Heart right ventricle (tissue), 16 donors: ENCODE results near the gene GALM. TPM values are rescaled to one million over a fixed set of nuclear protein-coding genes. Genes with fewer than 3 reads are reported as not detected.
"Not testable (repeated sequence)": the region's sequence is repeated elsewhere in the genome, so short reads cannot be mapped to it uniquely, and the experiment has no call there.

Experiments used
- ATAC-seq, 8 donors: fragments of 200-7000 bp; cut with Tn5 transposase; one replicate each; pipeline ENCODE4 v1.9.1; 2020; ENCODE audit warnings: mild to moderate bottlenecking in 8 of 8, moderate library complexity in 8 of 8, moderate number of reproducible peaks in 1 of 8
- DNase-seq, 2 donors: peaks; one replicate each; pipeline ENCODE4 v3.0.0-alpha.2; 2020
- H3K27ac ChIP-seq, 10 donors: fragments of 200-600 bp; sonication (generic) in 2 of 10; one replicate each; pipeline versions ENCODE4 v1.5.0 to v1.8.0; 2020 to 2022; ENCODE audit warnings: mild to moderate bottlenecking in 3 of 10
- H3K27me3 ChIP-seq, 7 donors: fragments of 200-600 bp; one replicate each; pipeline ENCODE4 v1.8.0; 2021 to 2022; ENCODE audit warnings: mild to moderate bottlenecking in 2 of 7
- H3K36me3 ChIP-seq, 9 donors: fragments of 200-600 bp; sonication (generic) in 1 of 9; one replicate each; pipeline versions ENCODE4 v1.5.0 to v1.8.0; 2020 to 2022; ENCODE audit warnings: mild to moderate bottlenecking in 2 of 9
- H3K4me1 ChIP-seq, 9 donors: fragments of 200-600 bp; sonication (generic) in 1 of 9; one replicate each; pipeline versions ENCODE4 v1.5.0 to v1.8.0; 2020 to 2022; ENCODE audit warnings: mild to moderate bottlenecking in 4 of 9
- H3K4me3 ChIP-seq, 10 donors: fragments of 200-600 bp; sonication (generic) in 2 of 10; one replicate each; pipeline versions ENCODE4 v1.5.0 to v1.8.0; 2020 to 2022; ENCODE audit warnings: mild to moderate bottlenecking in 7 of 10, moderate library complexity in 2 of 10
- H3K9me3 ChIP-seq, 11 donors: fragments of 200-600 bp in 10 of 11; sonication (generic) in 2 of 11; one replicate each; pipeline versions ENCODE4 v1.5.0 to v1.8.0; 2013 to 2022; ENCODE audit warnings: mild to moderate bottlenecking in 2 of 11, control low read depth in 1 of 11, moderate library complexity in 1 of 11
- WGBS, 2 donors: extraction: QIAGEN DNeasy Blood & Tissue Kit; methylation state at CpG; one replicate each; pipeline ENCODE4 v1.1.7; 2013; ENCODE audit warnings: inconsistent platforms in 1 of 2; 5-methylcytosine and 5-hydroxymethylcytosine counted together
- intact Hi-C, 10 donors: fragments of 100-400 bp; cut with DNase I; formaldehyde crosslinking; loops; one replicate each; pipeline versions ENCODE4 v1.11.1 to v1.14.2; 2022
- polyA plus RNA-seq, 2 donors: library from polyadenylated mRNA; stranded (reverse); fragments of 200-250 nt; gene quantifications; one replicate each; pipeline ENCODE4 v1.2.3, GENCODE V29; 2013
- total RNA-seq, 10 donors: library from RNA; stranded (reverse); fragmentation: NEBNext Ultra II Directional in 3 of 10; extraction: Animal tissue kit (Norgen Biotek cat#: 25700) in 3 of 10; gene quantifications; one replicate each; pipeline versions ENCODE4 v1.2.1 to v1.2.4, GENCODE V29; 2021 to 2023
- TF ChIP-seq, protein P1 (sequence below), 9 donors: fragments of 200-600 bp; sonication (generic) in 2 of 9; IDR thresholded peaks; one replicate each; pipeline versions ENCODE4 v1.5.0 to v1.8.0; 2021 to 2022; ENCODE audit warnings: antibody characterized with exemption in 9 of 9, mild to moderate bottlenecking in 5 of 9, moderate library complexity in 1 of 9
- donor health status: Arrhythmogenic right ventricular cardiomyopathy.
- donor health status: ischemic (EF 13 %, LVEDD 7.1; RV severe dilation, severe dysfunction).
- donor health status: healthy with polysubstance abuse.
- donor health status: DM: no; HTN: yes; CAD: no.
- donor health status: DM: no; HTN: no; CAD: no.
- donor health status: ischemic (EF 25% LVEDD 6.9; RV normal size, moderate dysfunction).
- donor health status: ischemic (EF 25% LVEDD 5.7; RV mildly dilated, moderate dysfunction).
- donor health status: healthy.
- donor health status: DM: yes; HTN: yes; CAD: no.
- donor health status: Ischemic cardiomyopathy.
- donor health status: ischemic (EF 35%, LVEDD 5.7; RV mildly dilated, moderate dysfunction).
- donor health status: nonischemic (EF 11% LVEDD 7.7; RV severe dilation, severe dysfunction).
- donor health status: DM: yes; HTN: yes; CAD: no.
- donor health status: PGD.
- donor health status: ischemic (EF 29% LVEDD 5.4; RV normal size, mild dysfunction).
- donor health status: nonischemic (EF 23%, LVEDD 6.1; RV moderate dilation, normal function).

GALM gene
- total and polyA plus RNA-seq, 12 donors = 6.5 to 18.6 (median 11.0) TPM

DNA sequence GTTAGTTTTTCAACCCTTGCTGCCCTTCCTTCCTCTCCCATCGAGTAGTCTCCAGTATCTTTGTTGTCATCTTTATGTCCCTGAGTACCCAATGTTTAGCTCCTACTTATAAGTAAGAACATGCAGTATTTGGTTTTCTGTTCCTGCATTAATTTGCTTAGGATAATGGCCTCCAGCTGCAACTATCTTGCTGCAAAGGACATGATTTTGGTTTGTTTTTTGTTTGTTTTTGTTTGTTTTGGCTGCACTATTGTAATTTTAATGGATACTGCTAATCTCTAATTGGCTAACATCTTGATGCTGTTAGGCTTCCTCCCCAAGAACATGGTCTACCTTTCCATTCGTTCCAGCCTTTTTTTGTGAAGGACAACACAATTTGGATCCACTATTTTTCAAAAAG is 32.0 kb upstream of the GALM start:
- Histone ChIP-seq H3K4me1 (peaks cover 0 to 17% (median 0%) of the 10 kb centered on the region in 9 donors), H3K27me3 (no peaks in the 10 kb centered on the region), H3K27ac (no peak overlapping the region), H3K4me3 (no peak overlapping the region), H3K36me3 (no peaks in the 10 kb centered on the region), H3K9me3 (peaks cover 0 to 12% (median 0%) of the 10 kb centered on the region in 11 donors)
- DNase-seq (no peak), ATAC-seq (no peak)
- TF ChIP-seq, protein P1, sequence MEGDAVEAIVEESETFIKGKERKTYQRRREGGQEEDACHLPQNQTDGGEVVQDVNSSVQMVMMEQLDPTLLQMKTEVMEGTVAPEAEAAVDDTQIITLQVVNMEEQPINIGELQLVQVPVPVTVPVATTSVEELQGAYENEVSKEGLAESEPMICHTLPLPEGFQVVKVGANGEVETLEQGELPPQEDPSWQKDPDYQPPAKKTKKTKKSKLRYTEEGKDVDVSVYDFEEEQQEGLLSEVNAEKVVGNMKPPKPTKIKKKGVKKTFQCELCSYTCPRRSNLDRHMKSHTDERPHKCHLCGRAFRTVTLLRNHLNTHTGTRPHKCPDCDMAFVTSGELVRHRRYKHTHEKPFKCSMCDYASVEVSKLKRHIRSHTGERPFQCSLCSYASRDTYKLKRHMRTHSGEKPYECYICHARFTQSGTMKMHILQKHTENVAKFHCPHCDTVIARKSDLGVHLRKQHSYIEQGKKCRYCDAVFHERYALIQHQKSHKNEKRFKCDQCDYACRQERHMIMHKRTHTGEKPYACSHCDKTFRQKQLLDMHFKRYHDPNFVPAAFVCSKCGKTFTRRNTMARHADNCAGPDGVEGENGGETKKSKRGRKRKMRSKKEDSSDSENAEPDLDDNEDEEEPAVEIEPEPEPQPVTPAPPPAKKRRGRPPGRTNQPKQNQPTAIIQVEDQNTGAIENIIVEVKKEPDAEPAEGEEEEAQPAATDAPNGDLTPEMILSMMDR (IDR thresholded peaks at IDR 0.05) = no peak
- intact Hi-C loops = no loop called here
- 45 to 69% methylated on average over 2 of the region's 2 CpGs for WGBS, 2 donors

DNA sequence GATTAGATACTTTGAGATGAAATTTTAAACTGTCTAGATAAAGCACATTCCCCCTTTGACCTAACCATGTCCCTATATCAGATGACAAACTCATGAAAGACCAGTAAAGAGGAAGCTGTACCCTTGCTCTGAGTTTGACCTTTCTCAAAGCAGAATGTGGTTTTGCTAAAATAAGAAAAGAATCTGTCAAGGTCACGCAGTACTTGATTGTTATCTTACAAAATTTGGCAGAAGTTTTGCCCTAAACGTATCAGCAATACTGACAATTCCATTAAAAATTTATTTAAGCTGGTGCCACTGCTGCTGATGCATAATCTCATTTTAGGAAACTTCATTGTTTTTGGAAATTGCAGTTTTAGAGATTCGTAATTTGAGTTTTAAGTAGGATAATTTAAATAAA is 31.2 kb upstream of the GALM start:
- intact Hi-C loops = no loop called here
- TF ChIP-seq, protein P1 (IDR thresholded peaks at IDR 0.05) = no peak
- Histone ChIP-seq H3K27ac (no peak overlapping the region), H3K9me3 (peaks cover 0 to 6% (median 0%) of the 10 kb centered on the region in 11 donors), H3K4me3 (no peak overlapping the region), H3K36me3 (no peaks in the 10 kb centered on the region), H3K27me3 (no peaks in the 10 kb centered on the region), H3K4me1 (peaks cover 0 to 17% (median 0%) of the 10 kb centered on the region in 9 donors)
- 46 to 49% methylated on average over 3 of the region's 3 CpGs for WGBS, 2 donors
- DNase-seq = no peak
- no peak for ATAC-seq

DNA sequence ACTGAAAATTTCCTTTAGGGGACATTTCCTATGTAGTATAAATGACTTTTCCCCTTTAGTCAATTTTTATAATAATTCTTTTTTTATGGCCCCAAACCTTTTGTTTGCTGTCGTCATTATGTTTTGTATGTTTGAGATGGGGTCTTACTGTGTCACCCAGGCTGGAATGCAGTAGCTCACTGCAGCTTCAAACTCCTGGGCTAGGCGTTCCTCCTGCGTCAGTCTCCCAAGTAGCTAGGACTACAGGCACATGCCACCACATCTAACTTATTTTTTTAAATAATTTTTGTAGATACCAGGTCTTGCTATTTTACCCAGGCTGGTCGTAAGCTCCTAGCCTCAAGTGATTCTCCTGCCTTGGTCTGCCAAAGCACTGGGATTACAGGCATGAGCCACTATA is 30.8 kb upstream of the GALM start:
- no peaks in the 10 kb centered on the region for H3K27me3 ChIP-seq
- H3K27ac ChIP-seq = no peak overlapping the region
- intact Hi-C loops = no loop called here
- H3K9me3 ChIP-seq = peaks cover 0 to 1% (median 0%) of the 10 kb centered on the region in 11 donors
- ATAC-seq (no peak), DNase-seq (no peak)
- peaks cover 0 to 17% (median 0%) of the 10 kb centered on the region in 9 donors for H3K4me1 ChIP-seq
- no peaks in the 10 kb centered on the region for H3K36me3 ChIP-seq
- TF ChIP-seq, protein P1 (IDR thresholded peaks at IDR 0.05) = no peak
- no peak overlapping the region for H3K4me3 ChIP-seq
- 82 to 89% methylated on average over 4 of the region's 4 CpGs for WGBS, 2 donors

DNA sequence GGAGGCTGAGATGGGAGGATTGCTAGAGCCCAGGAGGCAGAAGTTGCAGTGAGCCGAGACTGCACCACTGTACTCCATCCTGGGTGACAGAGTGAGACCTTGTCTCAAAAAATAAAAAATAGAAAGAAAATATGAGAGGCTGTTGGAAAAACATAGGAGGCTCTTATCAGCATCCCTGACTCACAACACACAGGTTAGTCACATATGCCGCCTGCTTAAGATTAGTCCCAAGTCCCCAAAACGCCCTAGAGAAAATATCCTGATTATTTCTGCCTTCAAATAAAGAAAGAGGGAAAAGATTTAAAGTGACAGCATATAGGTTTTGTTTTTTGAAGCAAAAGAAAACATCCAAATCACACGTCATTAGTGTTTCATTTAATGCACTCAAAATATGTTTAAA is 29.8 kb upstream of the GALM start:
- intact Hi-C loops = no loop called here
- H3K4me3 ChIP-seq = no peak overlapping the region
- WGBS, 2 donors = 81 to 85% methylated on average over 4 of the region's 4 CpGs

DNA sequence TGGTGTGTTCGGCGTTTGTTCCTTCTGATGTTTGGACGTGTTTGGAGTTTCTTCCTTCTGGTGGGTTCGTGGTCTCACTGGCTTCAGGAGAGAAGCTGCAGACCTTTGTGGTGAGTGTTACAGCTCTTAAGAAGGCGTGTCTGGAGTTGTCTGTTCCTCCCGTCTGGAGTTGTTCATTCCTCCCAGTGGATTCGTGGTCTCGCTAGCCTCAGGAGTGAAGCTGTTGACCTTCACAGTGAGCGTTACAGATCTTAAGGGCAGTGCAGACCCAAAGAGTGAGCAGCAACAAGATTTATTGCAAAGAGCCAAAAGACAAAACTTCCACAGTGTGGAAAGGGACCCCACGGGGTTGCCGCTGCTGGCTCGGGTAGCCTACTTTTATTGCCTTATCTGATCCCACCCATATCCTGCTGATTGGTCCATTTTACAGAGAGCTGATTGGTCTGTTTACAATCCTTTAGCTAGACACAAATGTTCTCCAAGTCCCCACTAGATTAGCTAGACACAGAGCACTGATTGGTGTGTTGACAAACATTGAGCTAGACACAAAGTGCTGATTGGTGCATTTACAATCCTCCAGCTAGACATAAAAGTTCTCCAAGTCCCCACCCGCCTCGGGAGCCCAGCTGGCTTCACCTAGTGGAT is 23.4 kb upstream of the GALM start:
- WGBS, 2 donors = 92% methylated on average over 14 of the region's 14 CpGs
- H3K4me3 ChIP-seq, intact Hi-C loops, H3K27ac ChIP-seq, H3K27me3 ChIP-seq, DNase-seq, ATAC-seq, H3K4me1 ChIP-seq, H3K36me3 ChIP-seq, H3K9me3 ChIP-seq: not testable (repeated sequence)

More for the DNA sequence above, 29.8 kb upstream of the GALM start:
- H3K36me3 ChIP-seq = no peaks in the 10 kb centered on the region
- TF ChIP-seq, protein P1 (IDR thresholded peaks at IDR 0.05) = no peak
- DNase-seq (no peak), ATAC-seq (no peak)
- peaks cover 0 to 17% (median 0%) of the 10 kb centered on the region in 9 donors for H3K4me1 ChIP-seq
- H3K9me3 ChIP-seq = no peaks in the 10 kb centered on the region
- H3K27me3 ChIP-seq = no peaks in the 10 kb centered on the region
- H3K27ac ChIP-seq = no peak overlapping the region
